WTC11 (cell line): ENCODE results near the gene RAB40B.

ENCODE experiments used
- CTCF ChIP-seq: fragments of 200-600 bp; IDR thresholded peaks from 2 replicates; pipeline ENCODE4 v1.8.0; 2022; ENCODE audit warnings: antibody characterized with exemption
- NR1H2 ChIP-seq: sonication (generic); formaldehyde crosslinking; IDR thresholded peaks from 2 replicates; pipeline ENCODE4 v1.9.0; 2021; ENCODE audit warnings: mild to moderate bottlenecking, moderate library complexity, missing genetic modification reagents
- ZNF138 ChIP-seq: sonication (generic); formaldehyde crosslinking; conservative IDR thresholded peaks from 2 replicates; pipeline ENCODE4 v1.8.1; 2022; ENCODE audit warnings: mild to moderate bottlenecking, moderate library complexity, missing genetic modification reagents
- ZNF423 ChIP-seq: fragments of 250-450 bp; sonication (Bioruptor Pico); IDR thresholded peaks from 2 replicates; pipeline ENCODE4 v2.1.2; 2022; ENCODE audit warnings: mild to moderate bottlenecking, moderate library complexity

GRCh38 chr17:82655038-82655479, 43.4 kb downstream of the RAB40B start:
- TF ChIP-seq CTCF (no peak), NR1H2 (CRISPR knock-in tag) (no peak), ZNF138 (no peak), ZNF423 (no peak)
